ENCODE data around the gene BCAS3.

DNA sequence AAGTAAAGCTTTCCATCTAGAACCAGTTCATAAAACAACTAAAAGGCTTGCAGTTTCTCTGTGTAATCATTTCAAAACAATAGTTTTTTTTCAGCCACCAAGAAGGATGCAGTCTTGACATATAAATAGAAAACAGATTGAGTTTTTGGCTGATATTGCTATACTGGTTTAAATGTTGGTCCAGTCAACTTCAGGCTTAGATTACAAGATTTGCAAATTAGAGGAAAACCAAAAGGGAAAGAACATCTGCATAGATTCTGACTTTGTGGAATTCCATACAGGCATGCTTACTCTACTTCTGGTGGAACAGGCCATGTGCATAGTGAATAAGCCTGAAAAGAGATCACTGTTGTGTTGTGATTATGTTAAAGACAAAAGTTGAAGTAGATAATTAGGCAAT, 150.3 kb downstream of the BCAS3 start:
- TF ChIP-seq, protein P1, sequence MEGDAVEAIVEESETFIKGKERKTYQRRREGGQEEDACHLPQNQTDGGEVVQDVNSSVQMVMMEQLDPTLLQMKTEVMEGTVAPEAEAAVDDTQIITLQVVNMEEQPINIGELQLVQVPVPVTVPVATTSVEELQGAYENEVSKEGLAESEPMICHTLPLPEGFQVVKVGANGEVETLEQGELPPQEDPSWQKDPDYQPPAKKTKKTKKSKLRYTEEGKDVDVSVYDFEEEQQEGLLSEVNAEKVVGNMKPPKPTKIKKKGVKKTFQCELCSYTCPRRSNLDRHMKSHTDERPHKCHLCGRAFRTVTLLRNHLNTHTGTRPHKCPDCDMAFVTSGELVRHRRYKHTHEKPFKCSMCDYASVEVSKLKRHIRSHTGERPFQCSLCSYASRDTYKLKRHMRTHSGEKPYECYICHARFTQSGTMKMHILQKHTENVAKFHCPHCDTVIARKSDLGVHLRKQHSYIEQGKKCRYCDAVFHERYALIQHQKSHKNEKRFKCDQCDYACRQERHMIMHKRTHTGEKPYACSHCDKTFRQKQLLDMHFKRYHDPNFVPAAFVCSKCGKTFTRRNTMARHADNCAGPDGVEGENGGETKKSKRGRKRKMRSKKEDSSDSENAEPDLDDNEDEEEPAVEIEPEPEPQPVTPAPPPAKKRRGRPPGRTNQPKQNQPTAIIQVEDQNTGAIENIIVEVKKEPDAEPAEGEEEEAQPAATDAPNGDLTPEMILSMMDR (IDR thresholded peaks at IDR 0.05) = no peak
- no peak for TF ChIP-seq POLR2A (IDR thresholded peaks at IDR 0.05)

Data from heart left ventricle (tissue), 13 donors.